PFSK-1 (cell line): Measurements from ENCODE around the gene DNAL1.

Source experiments
- FOXP2 ChIP-seq: optimal IDR thresholded peaks from 2 replicates; pipeline ENCODE3; 2011; ENCODE audit warnings: borderline replicate concordance, control low read depth, inconsistent platforms; ENCODE audit not compliant: insufficient read depth; ENCODE audit errors: extremely low read length, extremely low read depth
- POLR2AphosphoS5 ChIP-seq: IDR thresholded peaks from 2 replicates; pipeline ENCODE4 v1.6.1; 2012; ENCODE audit warnings: low read depth, mild to moderate bottlenecking, control low read depth, low read length, moderate library complexity
- SIN3A ChIP-seq: IDR thresholded peaks from 2 replicates; pipeline ENCODE4 v1.6.1; 2012; ENCODE audit warnings: mild to moderate bottlenecking, low read length, moderate library complexity, borderline replicate concordance; ENCODE audit not compliant: insufficient read depth
- TAF1 ChIP-seq: IDR thresholded peaks from 2 replicates; pipeline ENCODE4 v1.6.1; 2012; ENCODE audit warnings: low read length, control low read depth, borderline replicate concordance; ENCODE audit not compliant: insufficient read depth
- TF ChIP-seq, protein P1 (sequence below), 2 experiments: IDR thresholded peaks; 2 replicates each; pipeline versions ENCODE4 v1.6.1 to v1.8.0; 2011 to 2012; ENCODE audit warnings: low read depth in 2 of 2, low read length in 2 of 2, control low read depth in 1 of 2, inconsistent platforms in 1 of 2, mild to moderate bottlenecking in 1 of 2, moderate library complexity in 1 of 2; ENCODE audit not compliant: insufficient read depth in 1 of 2

DNAL1 gene

DNA sequence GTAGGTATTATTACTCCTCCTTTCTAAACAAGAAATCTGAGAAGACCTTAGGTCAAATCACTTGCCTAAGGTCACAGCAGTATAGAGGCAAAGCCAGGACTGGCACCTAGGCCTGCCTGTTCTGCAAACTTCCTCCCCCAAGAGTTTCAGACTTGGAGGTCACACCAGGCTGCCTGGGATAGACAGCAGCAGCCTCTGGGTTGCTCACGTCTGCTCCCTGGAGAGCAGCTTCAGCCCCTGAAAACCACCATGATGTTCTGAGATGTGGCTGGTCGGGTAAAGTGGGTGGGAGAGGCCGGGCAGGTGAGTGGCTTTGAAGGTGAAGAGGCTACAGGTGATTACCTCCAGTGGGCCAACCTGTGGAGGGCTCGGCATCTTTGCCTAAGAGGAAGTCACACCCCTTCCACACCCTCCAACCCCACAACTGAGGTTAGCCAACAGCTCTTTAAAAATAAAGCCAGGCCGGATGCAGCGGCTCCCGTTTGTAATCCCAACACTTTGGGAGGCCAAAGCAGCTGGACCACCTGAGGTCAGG, 106.4 kb downstream of the DNAL1 start:
- TF ChIP-seq POLR2AphosphoS5 (no peak), SIN3A (no peak), FOXP2 (no peak), TAF1 (no peak)
- TF ChIP-seq, protein P1, sequence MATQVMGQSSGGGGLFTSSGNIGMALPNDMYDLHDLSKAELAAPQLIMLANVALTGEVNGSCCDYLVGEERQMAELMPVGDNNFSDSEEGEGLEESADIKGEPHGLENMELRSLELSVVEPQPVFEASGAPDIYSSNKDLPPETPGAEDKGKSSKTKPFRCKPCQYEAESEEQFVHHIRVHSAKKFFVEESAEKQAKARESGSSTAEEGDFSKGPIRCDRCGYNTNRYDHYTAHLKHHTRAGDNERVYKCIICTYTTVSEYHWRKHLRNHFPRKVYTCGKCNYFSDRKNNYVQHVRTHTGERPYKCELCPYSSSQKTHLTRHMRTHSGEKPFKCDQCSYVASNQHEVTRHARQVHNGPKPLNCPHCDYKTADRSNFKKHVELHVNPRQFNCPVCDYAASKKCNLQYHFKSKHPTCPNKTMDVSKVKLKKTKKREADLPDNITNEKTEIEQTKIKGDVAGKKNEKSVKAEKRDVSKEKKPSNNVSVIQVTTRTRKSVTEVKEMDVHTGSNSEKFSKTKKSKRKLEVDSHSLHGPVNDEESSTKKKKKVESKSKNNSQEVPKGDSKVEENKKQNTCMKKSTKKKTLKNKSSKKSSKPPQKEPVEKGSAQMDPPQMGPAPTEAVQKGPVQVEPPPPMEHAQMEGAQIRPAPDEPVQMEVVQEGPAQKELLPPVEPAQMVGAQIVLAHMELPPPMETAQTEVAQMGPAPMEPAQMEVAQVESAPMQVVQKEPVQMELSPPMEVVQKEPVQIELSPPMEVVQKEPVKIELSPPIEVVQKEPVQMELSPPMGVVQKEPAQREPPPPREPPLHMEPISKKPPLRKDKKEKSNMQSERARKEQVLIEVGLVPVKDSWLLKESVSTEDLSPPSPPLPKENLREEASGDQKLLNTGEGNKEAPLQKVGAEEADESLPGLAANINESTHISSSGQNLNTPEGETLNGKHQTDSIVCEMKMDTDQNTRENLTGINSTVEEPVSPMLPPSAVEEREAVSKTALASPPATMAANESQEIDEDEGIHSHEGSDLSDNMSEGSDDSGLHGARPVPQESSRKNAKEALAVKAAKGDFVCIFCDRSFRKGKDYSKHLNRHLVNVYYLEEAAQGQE (IDR thresholded peaks at IDR 0.05; ENCODE audit: insufficient read depth in 1 of 2, low read depth in 2 of 2, low read length in 2 of 2) = no peak

DNA sequence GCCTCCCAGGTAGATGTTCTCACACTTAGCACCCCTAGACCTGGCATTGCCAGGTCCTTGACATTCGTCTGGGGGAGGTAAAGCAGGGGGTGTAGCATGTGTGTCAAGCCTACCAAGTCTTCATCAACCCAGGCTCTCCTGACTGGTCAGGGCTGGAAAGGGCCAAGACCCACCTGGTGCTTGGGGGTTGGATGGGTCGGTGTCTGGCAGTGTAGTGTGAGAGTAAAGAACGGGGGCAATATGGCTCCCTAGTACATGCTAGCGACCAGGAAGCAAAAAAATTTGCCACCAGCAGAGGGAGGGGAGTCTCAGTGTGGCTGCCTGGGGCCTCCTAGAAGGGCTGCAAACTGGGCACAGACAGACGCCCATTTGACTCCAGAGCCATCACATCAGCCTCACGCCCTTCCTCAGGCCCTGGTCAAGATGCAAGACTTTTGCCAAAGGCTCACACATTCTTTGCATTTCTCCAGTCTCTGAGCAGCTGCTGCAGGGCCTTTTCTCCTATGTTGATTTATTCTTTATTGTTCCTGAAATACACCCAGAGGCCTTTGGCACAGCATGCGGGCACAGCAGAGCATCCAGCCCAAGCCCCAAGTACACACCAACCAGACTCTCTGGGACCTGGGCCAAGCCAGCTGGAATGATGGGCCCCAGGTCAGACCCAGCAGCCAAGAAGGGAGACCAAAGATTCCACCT, 107.7 kb downstream of the DNAL1 start:
- TF ChIP-seq POLR2AphosphoS5 = no peak
- TF ChIP-seq, protein P1 (IDR thresholded peaks at IDR 0.05; ENCODE audit: insufficient read depth in 1 of 2, low read depth in 2 of 2, low read length in 2 of 2) = no peak
- no peak for TF ChIP-seq FOXP2
- no peak for TF ChIP-seq SIN3A
- no peak for TF ChIP-seq TAF1
